SK-N-SH (cell line): Measurements from ENCODE around the gene HNRNPUL1. TPM values are rescaled to one million over a fixed set of nuclear protein-coding genes. Genes with fewer than 3 reads are reported as not detected.

Experiments
- CTCF ChIA-PET: fragments of 300-600, 350-600 bp; formaldehyde crosslinking; extraction: SDS; loops from one replicate; lab custom pipeline; 2021; lab: Yijun Ruan, JAX
- POLR2A ChIA-PET: fragments of 350-600 bp; sonication (Branson Sonifier 250); formaldehyde crosslinking; extraction: SDS; loops from one replicate; lab custom pipeline; 2020; ENCODE audit warnings: antibody characterized with exemption, inconsistent platforms; lab: Yijun Ruan, JAX
- DNase-seq: peaks from one replicate; pipeline ENCODE4 v3.0.0; 2012
- H2AFZ ChIP-seq: fragments of 200-600 bp; sonication (generic); 2 replicates; pipeline ENCODE4 v1.8.1; 2016; ENCODE audit warnings: antibody characterized with exemption, mild to moderate bottlenecking, low read depth
- H3F3A ChIP-seq: fragments of 200-600 bp; sonication (generic); replicated peaks from 2 replicates; pipeline ENCODE3; 2016; ENCODE audit warnings: antibody characterized with exemption, mild to moderate bottlenecking; ENCODE audit not compliant: insufficient read depth
- H3K27ac ChIP-seq, 2 experiments: fragments of 200-500 bp in 1 of 2; fragments of 200-600 bp in 1 of 2; sonication (Bioruptor generic) in 1 of 2; sonication (generic), shearing (Covaris generic) in 1 of 2; 2 replicates each; pipeline versions ENCODE4 v1.5.1 to v1.6.1; 2014 to 2016; ENCODE audit warnings: low read depth in 2 of 2, inconsistent platforms in 1 of 2, low read length in 1 of 2, mild to moderate bottlenecking in 1 of 2, mixed read lengths in 1 of 2
- H3K27me3 ChIP-seq: fragments of 200-600 bp; sonication (generic), shearing (Covaris generic); 2 replicates; pipeline ENCODE4 v1.6.1; 2016; ENCODE audit warnings: mixed run types; ENCODE audit not compliant: insufficient read depth
- H3K36me3 ChIP-seq, 2 experiments: fragments of 200-500 bp in 1 of 2; fragments of 200-600 bp in 1 of 2; sonication (Bioruptor generic) in 1 of 2; sonication (generic) in 1 of 2; replicated peaks in 1 of 2; 2 replicates each; pipeline versions ENCODE3 to v1.5.1; 2014 to 2016; ENCODE audit warnings: low read length in 1 of 2, mild to moderate bottlenecking in 1 of 2; ENCODE audit not compliant: insufficient read depth in 2 of 2, control insufficient read depth in 1 of 2
- H3K4me1 ChIP-seq, 2 experiments: fragments of 200-500 bp in 1 of 2; fragments of 200-600 bp in 1 of 2; sonication (Bioruptor generic) in 1 of 2; sonication (generic), shearing (Covaris generic) in 1 of 2; 2 replicates each; pipeline versions ENCODE4 v1.5.1 to v1.6.1; 2014 to 2016; ENCODE audit warnings: low read depth in 1 of 2, low read length in 1 of 2, mixed run types in 1 of 2; ENCODE audit not compliant: insufficient read depth in 2 of 2, control insufficient read depth in 1 of 2
- H3K4me2 ChIP-seq: fragments of 200-600 bp; sonication (generic), shearing (Covaris generic); 2 replicates; pipeline ENCODE4 v1.6.1; 2017; ENCODE audit warnings: mixed run types
- H3K4me3 ChIP-seq, 2 experiments: fragments of 200-500 bp in 1 of 2; fragments of 200-600 bp in 1 of 2; sonication (Bioruptor generic) in 1 of 2; sonication (generic), shearing (Covaris generic) in 1 of 2; 2 replicates each; pipeline versions ENCODE4 v1.5.1 to v1.8.1; 2014 to 2016; ENCODE audit warnings: low read depth in 2 of 2, inconsistent platforms in 1 of 2, low read length in 1 of 2, mild to moderate bottlenecking in 1 of 2, mixed read lengths in 1 of 2, moderate library complexity in 1 of 2
- H3K79me2 ChIP-seq: fragments of 200-600 bp; sonication (generic); 2 replicates; pipeline ENCODE4 v1.8.1; 2017; ENCODE audit warnings: mild to moderate bottlenecking; ENCODE audit not compliant: insufficient read depth
- H3K9ac ChIP-seq: fragments of 200-600 bp; sonication (generic); 2 replicates; pipeline ENCODE4 v1.6.1; 2017; ENCODE audit warnings: mixed run types
- H3K9me2 ChIP-seq: fragments of 200-600 bp; sonication (generic); 2 replicates; pipeline ENCODE4 v1.6.1; 2017; ENCODE audit warnings: mixed run types
- H3K9me3 ChIP-seq: fragments of 200-600 bp; sonication (generic); 2 replicates; pipeline ENCODE4 v1.6.1; 2017; ENCODE audit warnings: mixed run types, mild to moderate bottlenecking, moderate library complexity
- H4K20me1 ChIP-seq: fragments of 200-600 bp; sonication (generic); 2 replicates; pipeline ENCODE4 v1.6.1; 2017; ENCODE audit warnings: mild to moderate bottlenecking, mixed run types; ENCODE audit not compliant: insufficient read depth
- ELF1 ChIP-seq: IDR thresholded peaks from 2 replicates; pipeline ENCODE4 v1.4.0; 2012
- EZH2phosphoT487 ChIP-seq: fragments of 200-600 bp; sonication (generic); IDR thresholded peaks from 2 replicates; pipeline ENCODE4 v1.6.1; 2017; ENCODE audit warnings: low read depth, mixed run types, mild to moderate bottlenecking, antibody characterized with exemption, moderate library complexity, borderline replicate concordance
- FOSL2 ChIP-seq: IDR thresholded peaks from 2 replicates; pipeline ENCODE4 v1.4.0; 2012; ENCODE audit warnings: low read depth, mild to moderate bottlenecking, moderate library complexity, borderline replicate concordance
- FOXJ3 ChIP-seq: sonication (generic); formaldehyde crosslinking; IDR thresholded peaks from 2 replicates; pipeline ENCODE4 v1.5.1; 2020; ENCODE audit warnings: mild to moderate bottlenecking, missing genetic modification reagents
- GABPA ChIP-seq: IDR thresholded peaks from 2 replicates; pipeline ENCODE4 v1.4.0; 2012; ENCODE audit warnings: low read depth, mild to moderate bottlenecking
- MXI1 ChIP-seq: IDR thresholded peaks from 2 replicates; pipeline ENCODE4 v1.6.1; 2012; ENCODE audit warnings: mild to moderate bottlenecking, low read depth, low read length, improper control_type of control experiment
- POLR2AphosphoS5 ChIP-seq: IDR thresholded peaks from 2 replicates; pipeline ENCODE4 v1.6.1; 2012; ENCODE audit warnings: low read depth, low read length
- RCOR1 ChIP-seq: fragments of 150-350 bp; IDR thresholded peaks from 2 replicates; pipeline ENCODE4 v1.6.1; 2017; ENCODE audit warnings: antibody characterized with exemption, low read length
- RXRA ChIP-seq: IDR thresholded peaks from 2 replicates; pipeline ENCODE4 v1.4.0; 2012; ENCODE audit warnings: low read depth, mild to moderate bottlenecking, borderline replicate concordance
- SIN3A ChIP-seq: IDR thresholded peaks from 2 replicates; pipeline ENCODE4 v1.6.1; 2012; ENCODE audit warnings: low read depth, mild to moderate bottlenecking, low read length, moderate library complexity, borderline replicate concordance
- SMC3 ChIP-seq: IDR thresholded peaks from 2 replicates; pipeline ENCODE4 v1.6.1; 2012; ENCODE audit warnings: low read depth, low read length, improper control_type of control experiment
- TCF12 ChIP-seq: IDR thresholded peaks from 2 replicates; pipeline ENCODE4 v1.4.0; 2012
- WGBS: methylation state at CpG from one replicate; pipeline ENCODE4 v1.1.6; 2017; ENCODE audit warnings: low lambda C conversion rate; 5-methylcytosine and 5-hydroxymethylcytosine counted together
- polyA plus RNA-seq, 3 experiments: library from polyadenylated mRNA; depleted of rRNA; stranded (reverse); fragments of >200 nt; gene quantifications; 2 replicates each; pipeline ENCODE4 v1.2.3, GENCODE V29; 2012
- TF ChIP-seq, protein P1 (sequence below): IDR thresholded peaks from 2 replicates; pipeline ENCODE4 v1.4.0; 2012; ENCODE audit warnings: low read depth, borderline replicate concordance
- TF ChIP-seq, protein P2 (sequence below): IDR thresholded peaks from 2 replicates; pipeline ENCODE4; 2012
- TF ChIP-seq, protein P3 (sequence below): fragments of 150-350 bp; IDR thresholded peaks from 2 replicates; pipeline ENCODE4 v1.6.1; 2016; ENCODE audit warnings: mild to moderate bottlenecking, low read depth, low read length
- TF ChIP-seq, protein P4 (sequence below): IDR thresholded peaks from 2 replicates; pipeline ENCODE4 v1.4.0; 2012; ENCODE audit warnings: low read depth, borderline replicate concordance
- TF ChIP-seq, protein P5 (sequence below): fragments of 200-600 bp; sonication (generic); IDR thresholded peaks from 2 replicates; pipeline ENCODE4 v1.6.1; 2017; ENCODE audit warnings: antibody characterized with exemption, mild to moderate bottlenecking, moderate library complexity

The HNRNPUL1 gene
- polyA plus RNA-seq, 1 of the 3 experiments (the other 2 are of a cell fraction), result 41.5 TPM

DNA sequence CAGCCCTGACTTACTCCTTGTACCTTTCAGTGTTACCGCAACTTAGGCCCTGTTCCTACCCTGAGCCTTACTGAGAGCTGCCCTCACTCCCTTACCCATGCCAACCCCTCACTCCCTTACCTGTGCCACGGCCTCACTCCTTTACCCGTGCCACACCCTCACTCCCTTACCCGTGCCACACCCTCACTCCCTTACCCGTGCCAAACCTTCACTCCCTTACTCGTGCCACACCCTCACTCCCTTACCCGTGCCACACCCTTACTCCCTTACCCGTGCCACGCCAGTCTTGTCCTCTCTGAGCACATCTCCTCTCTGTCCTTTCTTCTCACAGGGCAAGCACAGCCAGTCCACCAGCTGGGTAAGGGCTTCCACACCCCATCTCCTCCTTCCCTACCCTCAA lies 24.8 kb upstream of the HNRNPUL1 start:
- peaks cover 36% of the 10 kb centered on the region for H3K79me2 ChIP-seq
- H3K9me3 ChIP-seq, result no peaks in the 10 kb centered on the region
- no peak overlapping the region for H3K27ac ChIP-seq
- H3K9me2 ChIP-seq, result no peaks in the 10 kb centered on the region
- H2AFZ ChIP-seq, result no peak overlapping the region
- H3K9ac ChIP-seq, result no peak overlapping the region
- H3K4me2 ChIP-seq, result no peak overlapping the region
- no peaks in the 10 kb centered on the region for H3K27me3 ChIP-seq
- no peak for DNase-seq
- H3K4me1 ChIP-seq, result no peaks in the 10 kb centered on the region
- no peak for TF ChIP-seq SMC3
- TF ChIP-seq MXI1, result no peak
- no peak for TF ChIP-seq TCF12
- TF ChIP-seq RCOR1, result no peak
- TF ChIP-seq FOSL2, result no peak
- TF ChIP-seq FOXJ3, result no peak
- TF ChIP-seq, protein P1, sequence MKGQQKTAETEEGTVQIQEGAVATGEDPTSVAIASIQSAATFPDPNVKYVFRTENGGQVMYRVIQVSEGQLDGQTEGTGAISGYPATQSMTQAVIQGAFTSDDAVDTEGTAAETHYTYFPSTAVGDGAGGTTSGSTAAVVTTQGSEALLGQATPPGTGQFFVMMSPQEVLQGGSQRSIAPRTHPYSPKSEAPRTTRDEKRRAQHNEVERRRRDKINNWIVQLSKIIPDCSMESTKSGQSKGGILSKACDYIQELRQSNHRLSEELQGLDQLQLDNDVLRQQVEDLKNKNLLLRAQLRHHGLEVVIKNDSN, result no peak
- TF ChIP-seq, protein P2, sequence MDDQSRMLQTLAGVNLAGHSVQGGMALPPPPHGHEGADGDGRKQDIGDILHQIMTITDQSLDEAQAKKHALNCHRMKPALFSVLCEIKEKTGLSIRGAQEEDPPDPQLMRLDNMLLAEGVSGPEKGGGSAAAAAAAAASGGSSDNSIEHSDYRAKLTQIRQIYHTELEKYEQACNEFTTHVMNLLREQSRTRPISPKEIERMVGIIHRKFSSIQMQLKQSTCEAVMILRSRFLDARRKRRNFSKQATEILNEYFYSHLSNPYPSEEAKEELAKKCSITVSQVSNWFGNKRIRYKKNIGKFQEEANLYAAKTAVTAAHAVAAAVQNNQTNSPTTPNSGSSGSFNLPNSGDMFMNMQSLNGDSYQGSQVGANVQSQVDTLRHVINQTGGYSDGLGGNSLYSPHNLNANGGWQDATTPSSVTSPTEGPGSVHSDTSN, result no peak
- TF ChIP-seq POLR2AphosphoS5, result no peak
- TF ChIP-seq, protein P3, sequence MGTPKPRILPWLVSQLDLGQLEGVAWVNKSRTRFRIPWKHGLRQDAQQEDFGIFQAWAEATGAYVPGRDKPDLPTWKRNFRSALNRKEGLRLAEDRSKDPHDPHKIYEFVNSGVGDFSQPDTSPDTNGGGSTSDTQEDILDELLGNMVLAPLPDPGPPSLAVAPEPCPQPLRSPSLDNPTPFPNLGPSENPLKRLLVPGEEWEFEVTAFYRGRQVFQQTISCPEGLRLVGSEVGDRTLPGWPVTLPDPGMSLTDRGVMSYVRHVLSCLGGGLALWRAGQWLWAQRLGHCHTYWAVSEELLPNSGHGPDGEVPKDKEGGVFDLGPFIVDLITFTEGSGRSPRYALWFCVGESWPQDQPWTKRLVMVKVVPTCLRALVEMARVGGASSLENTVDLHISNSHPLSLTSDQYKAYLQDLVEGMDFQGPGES, result no peak
- no peak for TF ChIP-seq RXRA
- TF ChIP-seq EZH2phosphoT487, result no peak
- TF ChIP-seq GABPA, result no peak
- no peak for TF ChIP-seq SIN3A
- no peak for TF ChIP-seq ELF1
- TF ChIP-seq, protein P4, sequence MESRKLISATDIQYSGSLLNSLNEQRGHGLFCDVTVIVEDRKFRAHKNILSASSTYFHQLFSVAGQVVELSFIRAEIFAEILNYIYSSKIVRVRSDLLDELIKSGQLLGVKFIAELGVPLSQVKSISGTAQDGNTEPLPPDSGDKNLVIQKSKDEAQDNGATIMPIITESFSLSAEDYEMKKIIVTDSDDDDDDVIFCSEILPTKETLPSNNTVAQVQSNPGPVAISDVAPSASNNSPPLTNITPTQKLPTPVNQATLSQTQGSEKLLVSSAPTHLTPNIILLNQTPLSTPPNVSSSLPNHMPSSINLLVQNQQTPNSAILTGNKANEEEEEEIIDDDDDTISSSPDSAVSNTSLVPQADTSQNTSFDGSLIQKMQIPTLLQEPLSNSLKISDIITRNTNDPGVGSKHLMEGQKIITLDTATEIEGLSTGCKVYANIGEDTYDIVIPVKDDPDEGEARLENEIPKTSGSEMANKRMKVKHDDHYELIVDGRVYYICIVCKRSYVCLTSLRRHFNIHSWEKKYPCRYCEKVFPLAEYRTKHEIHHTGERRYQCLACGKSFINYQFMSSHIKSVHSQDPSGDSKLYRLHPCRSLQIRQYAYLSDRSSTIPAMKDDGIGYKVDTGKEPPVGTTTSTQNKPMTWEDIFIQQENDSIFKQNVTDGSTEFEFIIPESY, result no peak
- TF ChIP-seq, protein P5, sequence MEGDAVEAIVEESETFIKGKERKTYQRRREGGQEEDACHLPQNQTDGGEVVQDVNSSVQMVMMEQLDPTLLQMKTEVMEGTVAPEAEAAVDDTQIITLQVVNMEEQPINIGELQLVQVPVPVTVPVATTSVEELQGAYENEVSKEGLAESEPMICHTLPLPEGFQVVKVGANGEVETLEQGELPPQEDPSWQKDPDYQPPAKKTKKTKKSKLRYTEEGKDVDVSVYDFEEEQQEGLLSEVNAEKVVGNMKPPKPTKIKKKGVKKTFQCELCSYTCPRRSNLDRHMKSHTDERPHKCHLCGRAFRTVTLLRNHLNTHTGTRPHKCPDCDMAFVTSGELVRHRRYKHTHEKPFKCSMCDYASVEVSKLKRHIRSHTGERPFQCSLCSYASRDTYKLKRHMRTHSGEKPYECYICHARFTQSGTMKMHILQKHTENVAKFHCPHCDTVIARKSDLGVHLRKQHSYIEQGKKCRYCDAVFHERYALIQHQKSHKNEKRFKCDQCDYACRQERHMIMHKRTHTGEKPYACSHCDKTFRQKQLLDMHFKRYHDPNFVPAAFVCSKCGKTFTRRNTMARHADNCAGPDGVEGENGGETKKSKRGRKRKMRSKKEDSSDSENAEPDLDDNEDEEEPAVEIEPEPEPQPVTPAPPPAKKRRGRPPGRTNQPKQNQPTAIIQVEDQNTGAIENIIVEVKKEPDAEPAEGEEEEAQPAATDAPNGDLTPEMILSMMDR, result no peak
- peaks cover 13 to 81% of the 10 kb centered on the region in 2 experiments for H3K36me3 ChIP-seq
- H3K4me3 ChIP-seq, result no peak overlapping the region
- H3F3A ChIP-seq, result peaks cover 30% of the 10 kb centered on the region
- H4K20me1 ChIP-seq, result no peaks in the 10 kb centered on the region
- POLR2A ChIA-PET, result no interaction called here
- CTCF ChIA-PET, result interaction anchor here (0.7 kb wide), 1 partner anchor 9 kb away, joined by 3 read pairs; no protein-coding TSS in a partner anchor
- 70% methylated on average over 9 of the region's 9 CpGs for WGBS
